B cell (primary cell): ENCODE results near the gene ABL1. TPM values are rescaled to one million over a fixed set of nuclear protein-coding genes. Genes with fewer than 3 reads are reported as not detected.
"Not testable (repeated sequence)": the region's sequence is repeated elsewhere in the genome, so short reads cannot be mapped to it uniquely, and the experiment has no call there.

ENCODE experiments used
- ATAC-seq: fragments of 200-7000 bp; cut with Tn5 transposase; one replicate; pipeline ENCODE4 v1.10.0; 2021; ENCODE audit warnings: low read depth, mild to moderate bottlenecking, moderate number of reproducible peaks, moderate library complexity
- CTCF ChIA-PET: fragments of 350-600 bp; sonication (Branson Sonifier 250); formaldehyde crosslinking; loops from one replicate; lab custom pipeline; 2021; ENCODE audit warnings: antibody characterized with exemption, inconsistent platforms; lab: Charles Lee
- POLR2A ChIA-PET: fragments of 350-600 bp; sonication (Branson Sonifier 250); formaldehyde crosslinking; loops from one replicate; lab custom pipeline; 2021; ENCODE audit warnings: antibody characterized with exemption; lab: Charles Lee
- DNase-seq: peaks from one replicate; pipeline ENCODE4 v3.0.0; 2013
- H2AFZ ChIP-seq: 2 replicates; pipeline ENCODE4 v1.6.1; 2012; ENCODE audit warnings: mild to moderate bottlenecking, low read depth, low read length; ENCODE audit not compliant: insufficient read depth, poor library complexity, severe bottlenecking
- H3K27ac ChIP-seq, 2 donors: 1 replicate in 1 of 2; 2 replicates in 1 of 2; pipeline ENCODE4 v1.5.1; 2012 to 2013; ENCODE audit warnings: low read length in 2 of 2, mild to moderate bottlenecking in 2 of 2, moderate library complexity in 1 of 2
- H3K27me3 ChIP-seq, 4 experiments: fragments of 200-600 bp in 1 of 4; sonication (generic) in 1 of 4; replicated peaks in 1 of 4; 1 replicate in 2 of 4; 2 replicates in 2 of 4; pipeline versions ENCODE4 v1.6.1 to v1.7.0; 2013 to 2016; ENCODE audit warnings: low read length in 3 of 4, mild to moderate bottlenecking in 2 of 4, mixed read lengths in 1 of 4, moderate library complexity in 1 of 4; ENCODE audit not compliant: insufficient read depth in 4 of 4, control insufficient read depth in 3 of 4; ENCODE audit errors: control extremely low read depth in 1 of 4
- H3K36me3 ChIP-seq, 2 experiments: replicated peaks in 1 of 2; 1 replicate in 1 of 2; 2 replicates in 1 of 2; pipeline versions ENCODE4 v1.6.1 to v1.7.1; 2013; ENCODE audit warnings: low read length in 1 of 2; ENCODE audit not compliant: insufficient read depth in 2 of 2, control insufficient read depth in 1 of 2; ENCODE audit errors: control extremely low read depth in 1 of 2, extremely low read depth in 1 of 2
- H3K4me1 ChIP-seq, 2 donors: fragments of 200-600 bp in 1 of 2; sonication (generic) in 1 of 2; 1 replicate in 1 of 2; 2 replicates in 1 of 2; pipeline versions ENCODE4 v1.5.1 to v1.6.1; 2013 to 2017; ENCODE audit warnings: low read length in 2 of 2; ENCODE audit not compliant: control insufficient read depth in 2 of 2, insufficient read depth in 2 of 2
- H3K4me2 ChIP-seq: replicated peaks from 2 replicates; pipeline ENCODE3; 2012; ENCODE audit warnings: mild to moderate bottlenecking, low read depth, low read length; ENCODE audit not compliant: poor library complexity, severe bottlenecking
- H3K4me3 ChIP-seq, 5 experiments: fragments of 200-600 bp in 1 of 5; sonication (generic) in 1 of 5; 1 replicate in 3 of 5; 2 replicates in 2 of 5; pipeline versions ENCODE4 v1.5.1 to v1.7.0; 2011 to 2016; ENCODE audit warnings: low read length in 4 of 5, mild to moderate bottlenecking in 4 of 5, low read depth in 2 of 5, control low read depth in 1 of 5, moderate library complexity in 1 of 5; ENCODE audit not compliant: insufficient read depth in 1 of 5; ENCODE audit errors: control extremely low read depth in 1 of 5, extremely low read depth in 1 of 5
- H3K79me2 ChIP-seq: fragments of 200-600 bp; sonication (generic); one replicate; pipeline ENCODE4 v1.6.0; 2016; ENCODE audit warnings: low read length; ENCODE audit not compliant: control insufficient read depth, insufficient read depth
- H3K9ac ChIP-seq: fragments of 200-600 bp; sonication (generic); 2 replicates; pipeline ENCODE4 v1.6.1; 2017; ENCODE audit warnings: mild to moderate bottlenecking, low read length, moderate library complexity
- H3K9me3 ChIP-seq, 3 donors: one replicate each; pipeline versions ENCODE4 v1.6.1 to v1.7.1; 2013; ENCODE audit warnings: low read length in 2 of 3; ENCODE audit not compliant: control insufficient read depth in 2 of 3, insufficient read depth in 1 of 3; ENCODE audit errors: control extremely low read depth in 1 of 3
- H4K20me1 ChIP-seq: 2 replicates; pipeline ENCODE4 v1.6.0; 2012; ENCODE audit warnings: mild to moderate bottlenecking, low read length; ENCODE audit not compliant: insufficient read depth, control insufficient read depth, poor library complexity, severe bottlenecking
- H3K27ac Mint-ChIP-seq: one replicate; pipeline ENCODE4 v1.8.0; 2021; ENCODE audit warnings: mixed read lengths
- H3K27me3 Mint-ChIP-seq: one replicate; pipeline ENCODE4 v1.8.0; 2021; ENCODE audit warnings: mixed read lengths
- H3K4me1 Mint-ChIP-seq: one replicate; pipeline ENCODE4 v1.8.0; 2021; ENCODE audit warnings: mixed read lengths
- H3K4me3 Mint-ChIP-seq: one replicate; pipeline ENCODE4 v1.8.0; 2021; ENCODE audit warnings: mixed read lengths
- H3K9me3 Mint-ChIP-seq: one replicate; pipeline ENCODE4 v1.8.0; 2022; ENCODE audit warnings: mixed read lengths; ENCODE audit not compliant: insufficient read depth
- CTCF ChIP-seq: fragments of 200-600 bp; IDR thresholded peaks from one replicate; pipeline ENCODE4 v1.8.0; 2022; ENCODE audit warnings: antibody characterized with exemption, mild to moderate bottlenecking
- EZH2 ChIP-seq: IDR thresholded peaks from 2 replicates; pipeline ENCODE4 v1.6.1; 2012; ENCODE audit warnings: borderline replicate concordance, low read depth, mild to moderate bottlenecking, moderate library complexity, low read length; ENCODE audit not compliant: insufficient read depth, poor library complexity, severe bottlenecking
- WGBS: methylation state at CpG from one replicate; pipeline ENCODE4 v1.1.5; 2013; ENCODE audit warnings: missing lambda C conversion rate; ENCODE audit not compliant: insufficient coverage; 5-methylcytosine and 5-hydroxymethylcytosine counted together
- intact Hi-C: fragments of 100-400 bp; cut with micrococcal nuclease; formaldehyde crosslinking; loops from one replicate; pipeline ENCODE4 v1.10.0; 2022
- polyA plus RNA-seq: library from polyadenylated mRNA; depleted of rRNA; stranded (reverse); fragments of >200 nt; gene quantifications from 2 replicates; pipeline ENCODE4 v1.2.3, GENCODE V29; 2012
- total RNA-seq, 2 donors: library from RNA; stranded (reverse); fragments of 120-200 nt in 1 of 2; gene quantifications; 1 replicate in 1 of 2; 2 replicates in 1 of 2; pipeline versions ENCODE4 v1.2.3 to v1.2.4, GENCODE V29; 2013 to 2022

The ABL1 gene
- total and polyA plus RNA-seq, 2 donors (not counting 1 experiment from before 2014, with no cell fraction given) = 11.9 to 46.0 TPM

- Mint-ChIP-seq H3K27ac (no peak overlapping the region), H3K4me3 (no peak overlapping the region), H3K9me3 (no peaks in the 10 kb centered on the region), H3K4me1 (no peaks in the 10 kb centered on the region), H3K27me3 (peaks cover 5% of the 10 kb centered on the region)
- ATAC-seq (no peak), DNase-seq (no peak)
- no peaks in the 10 kb centered on the region for H3K36me3 ChIP-seq
- H3K4me3 ChIP-seq = no peak overlapping the region
- ChIA-PET CTCF (no interaction called here), POLR2A (no interaction called here)
- H3K4me2 ChIP-seq = no peak overlapping the region
- WGBS = 86% methylated on average over 15 of the region's 19 CpGs
- intact Hi-C loops = no loop called here
- no peak for TF ChIP-seq CTCF
- no peak for TF ChIP-seq EZH2
- H2AFZ ChIP-seq = no peak overlapping the region
- no peaks in the 10 kb centered on the region for H4K20me1 ChIP-seq
- H3K79me2 ChIP-seq = no peaks in the 10 kb centered on the region
- no peaks in the 10 kb centered on the region for H3K4me1 ChIP-seq
- no peak overlapping the region for H3K27ac ChIP-seq
- no peaks in the 10 kb centered on the region for H3K27me3 ChIP-seq
- no peak overlapping the region for H3K9ac ChIP-seq
- H3K9me3 ChIP-seq = peaks cover 0 to 8% (median 0%) of the 10 kb centered on the region in 3 donors
These were observed 73.9 kb downstream of the ABL1 start for GRCh38 chr9:130908878-130909355.

GRCh38 chr9:130910041-130910440 lies 75.0 kb downstream of the ABL1 start:
- H3K4me3 ChIP-seq, H3K27ac ChIP-seq, POLR2A ChIA-PET, H3K27me3 Mint-ChIP-seq, DNase-seq, H3K79me2 ChIP-seq, H3K4me2 ChIP-seq, H3K36me3 ChIP-seq, H2AFZ ChIP-seq, H3K4me3 Mint-ChIP-seq, H4K20me1 ChIP-seq, H3K9me3 ChIP-seq, H3K9ac ChIP-seq, H3K4me1 ChIP-seq, intact Hi-C loops, H3K27me3 ChIP-seq, ATAC-seq, H3K9me3 Mint-ChIP-seq, H3K4me1 Mint-ChIP-seq, CTCF ChIA-PET, H3K27ac Mint-ChIP-seq: not testable (repeated sequence)
- WGBS = 94% methylated on average over 18 of the region's 27 CpGs

- H3K27ac Mint-ChIP-seq = not testable (repeated sequence)
These were observed 75.6 kb downstream of the ABL1 start for GRCh38 chr9:130910670-130911069.

More at GRCh38 chr9:130910670-130911069, 75.6 kb downstream of the ABL1 start:
- H3K36me3 ChIP-seq, H3K9ac ChIP-seq, H2AFZ ChIP-seq, H3K9me3 ChIP-seq, H3K4me3 Mint-ChIP-seq, DNase-seq, H3K4me2 ChIP-seq, POLR2A ChIA-PET, H3K4me1 Mint-ChIP-seq, H3K4me1 ChIP-seq, H3K9me3 Mint-ChIP-seq, H3K4me3 ChIP-seq, H3K27me3 Mint-ChIP-seq, ATAC-seq, H3K27ac ChIP-seq, H3K79me2 ChIP-seq, intact Hi-C loops, CTCF ChIA-PET, H3K27me3 ChIP-seq, H4K20me1 ChIP-seq: not testable (repeated sequence)
- no CpG with 5 or more reads among the region's 1 CpG for WGBS
